HG03108 (cell line): ENCODE measurements around the gene SCAND1.

Source experiments
- ATAC-seq: cut with Tn5 transposase; IDR thresholded peaks from one replicate; pipeline ENCODE4 v1.9.1; 2021; ENCODE audit warnings: moderate library complexity; ENCODE audit not compliant: unreplicated experiment

Gene SCAND1

DNA sequence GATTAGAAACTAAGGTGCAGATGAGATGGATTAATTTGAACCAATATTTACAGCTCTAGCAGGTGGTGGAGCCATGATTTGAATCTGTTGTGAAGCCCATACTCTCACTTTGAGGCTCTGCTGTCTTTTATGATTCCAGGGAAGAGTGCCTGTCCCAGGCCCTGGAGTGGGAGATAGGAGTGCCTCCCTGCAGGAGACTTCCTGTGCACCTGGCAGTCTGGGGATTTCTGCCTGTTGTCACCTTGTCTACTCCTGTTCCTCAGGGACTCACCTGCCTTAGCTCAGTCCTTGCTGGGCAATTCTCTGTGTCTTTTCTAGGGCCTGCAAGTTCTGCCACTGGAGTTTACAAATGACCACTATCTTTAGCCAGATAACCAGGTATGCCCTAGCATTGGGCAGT, 46.3 kb downstream of the SCAND1 start:
- no peak for ATAC-seq

DNA sequence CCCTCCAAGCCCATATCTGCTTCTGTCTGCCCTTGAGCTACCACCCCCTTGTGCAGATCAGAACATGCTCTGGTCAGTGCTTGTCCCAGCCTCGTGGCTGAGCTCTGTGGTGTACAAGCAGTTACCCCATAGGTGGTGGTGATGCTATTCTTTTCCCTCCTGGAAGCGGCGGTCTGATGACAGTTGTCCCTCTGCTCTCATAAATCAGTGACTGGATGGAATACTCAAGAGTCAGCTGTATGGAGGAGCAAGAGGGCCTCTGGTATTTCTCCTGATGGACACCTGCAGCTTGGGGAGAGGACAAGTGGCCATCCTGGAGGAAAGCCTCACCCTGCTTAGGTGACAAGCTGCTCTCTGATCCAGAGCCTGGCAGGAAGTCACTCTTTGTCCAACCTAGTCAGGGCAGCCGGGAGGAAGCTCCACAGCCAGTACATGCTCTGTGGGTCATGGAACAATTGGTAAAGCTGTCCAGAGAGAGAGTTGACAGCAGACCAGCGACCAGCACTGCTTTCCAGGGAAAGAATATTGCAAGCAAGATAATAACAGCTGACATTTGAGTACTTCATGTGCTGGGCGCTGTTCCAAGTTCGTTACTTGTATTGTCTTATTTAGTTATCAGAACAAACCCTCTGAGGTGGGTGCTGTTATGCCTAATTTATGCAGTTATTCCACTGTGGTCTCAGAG, 47.1 kb downstream of the SCAND1 start:
- no peak for ATAC-seq

DNA sequence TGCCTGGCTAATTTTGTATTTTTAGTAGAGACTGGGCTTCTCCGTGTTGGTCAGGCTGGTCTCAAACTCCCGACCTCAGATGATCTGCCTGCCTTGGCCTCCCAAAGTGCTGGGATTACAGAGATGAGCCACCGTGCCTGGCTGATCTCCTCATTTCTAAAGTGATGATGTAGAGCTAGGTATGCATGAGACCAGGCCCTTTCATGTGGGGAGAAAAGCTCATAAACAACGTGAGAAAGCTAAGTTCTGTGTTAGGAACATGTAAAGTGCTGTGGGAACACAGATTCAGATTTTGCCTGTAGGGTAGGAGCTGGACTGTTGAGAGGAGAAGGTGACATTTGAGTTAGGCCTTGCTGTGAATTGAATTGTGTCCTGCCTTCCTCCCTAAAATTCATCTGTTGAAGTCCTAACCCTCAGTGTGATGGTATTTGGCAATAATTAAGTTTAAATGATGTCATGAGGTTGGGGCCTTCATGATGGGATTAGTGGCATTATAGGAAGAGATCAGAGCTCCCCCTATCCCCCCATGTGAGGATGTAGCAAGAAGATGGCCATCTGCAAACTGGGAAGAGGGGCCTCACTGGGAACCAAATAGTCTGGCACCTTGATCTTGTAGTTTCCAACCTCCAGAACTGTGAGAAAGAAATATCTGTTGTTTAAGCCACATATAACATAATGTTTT, 49.2 kb downstream of the SCAND1 start:
- ATAC-seq: no peak

DNA sequence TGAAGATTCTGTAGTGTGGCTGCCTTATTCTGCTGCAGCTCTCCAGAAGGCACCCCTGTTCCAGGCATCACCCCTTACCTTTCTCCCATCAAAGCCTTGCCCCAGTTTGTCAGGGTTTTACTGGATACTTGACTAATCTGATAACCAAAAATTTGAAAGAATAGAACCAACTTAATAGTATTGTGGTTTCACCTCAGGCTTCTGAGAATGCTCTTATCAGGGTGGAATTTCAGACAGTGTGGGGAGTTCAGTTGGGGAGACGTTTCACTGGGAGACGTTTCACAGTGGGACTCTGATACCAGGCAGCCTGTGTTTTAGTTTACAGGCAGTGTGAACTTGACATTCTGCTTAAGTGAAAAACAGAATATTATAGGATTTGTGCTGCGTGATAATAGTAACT, 50.5 kb downstream of the SCAND1 start:
- no peak for ATAC-seq
